ENCODE measurements around the gene ERBIN.

Gene ERBIN

GRCh38 chr5:66009277-66009676, 82.9 kb downstream of the ERBIN start:
- Histone ChIP-seq H3K27ac (ENCODE audit: low read depth, low read length, poor library complexity, severe bottlenecking) (no peak overlapping the region), H3K4me3 (ENCODE audit: low read depth, low read length, poor library complexity, severe bottlenecking) (no peak overlapping the region), H2AFZ (ENCODE audit: low read length) (no peak overlapping the region), H3F3A (ENCODE audit: insufficient read depth, low read length) (no peaks in the 10 kb centered on the region), H4K20me1 (ENCODE audit: insufficient read depth, low read length) (no peaks in the 10 kb centered on the region), H3K9me3 (ENCODE audit: low read length) (no peaks in the 10 kb centered on the region), H3K36me3 (ENCODE audit: insufficient read depth, low read length) (peaks cover 61% of the 10 kb centered on the region), H3K4me2 (ENCODE audit: low read length) (no peak overlapping the region), H3K79me2 (ENCODE audit: insufficient read depth, low read length) (peaks cover 12% of the 10 kb centered on the region), H3K27me3 (ENCODE audit: insufficient read depth, low read length) (no peaks in the 10 kb centered on the region), H3K4me1 (ENCODE audit: insufficient read depth, low read length, severe bottlenecking) (peaks cover 19% of the 10 kb centered on the region), H3K9ac (ENCODE audit: low read length) (no peak overlapping the region), H3K9me2 (ENCODE audit: low read depth, low read length) (no peaks in the 10 kb centered on the region)
- TF ChIP-seq CTCF (IDR thresholded peaks at IDR 0.05; ENCODE audit: low read length): no peak
- TF ChIP-seq EZH2 (IDR thresholded peaks at IDR 0.05; ENCODE audit: borderline replicate concordance, low read length): no peak

- Histone ChIP-seq H2AFZ (ENCODE audit: low read length) (no peak overlapping the region), H3K9ac (ENCODE audit: low read length) (no peak overlapping the region), H3K36me3 (ENCODE audit: insufficient read depth, low read length) (peaks cover 58% of the 10 kb centered on the region), H3K27me3 (ENCODE audit: insufficient read depth, low read length) (no peaks in the 10 kb centered on the region), H3K9me3 (ENCODE audit: low read length) (no peaks in the 10 kb centered on the region), H3K27ac (ENCODE audit: low read depth, low read length, poor library complexity, severe bottlenecking) (no peak overlapping the region), H3K9me2 (ENCODE audit: low read depth, low read length) (no peaks in the 10 kb centered on the region), H4K20me1 (ENCODE audit: insufficient read depth, low read length) (no peaks in the 10 kb centered on the region), H3K4me2 (ENCODE audit: low read length) (no peak overlapping the region), H3K79me2 (ENCODE audit: insufficient read depth, low read length) (peaks cover 12% of the 10 kb centered on the region), H3F3A (ENCODE audit: insufficient read depth, low read length) (no peaks in the 10 kb centered on the region), H3K4me1 (ENCODE audit: insufficient read depth, low read length, severe bottlenecking) (peaks cover 19% of the 10 kb centered on the region), H3K4me3 (ENCODE audit: low read depth, low read length, poor library complexity, severe bottlenecking) (no peak overlapping the region)
- TF ChIP-seq CTCF (IDR thresholded peaks at IDR 0.05; ENCODE audit: low read length) (no peak), EZH2 (IDR thresholded peaks at IDR 0.05; ENCODE audit: borderline replicate concordance, low read length) (no peak)
These were observed 84.1 kb downstream of the ERBIN start for GRCh38 chr5:66010476-66010875.

GRCh38 chr5:66012271-66012670, 85.9 kb downstream of the ERBIN start:
- H3F3A ChIP-seq (ENCODE audit: insufficient read depth, low read length): no peaks in the 10 kb centered on the region
- H3K27ac ChIP-seq (ENCODE audit: low read depth, low read length, poor library complexity, severe bottlenecking): no peak overlapping the region
- peaks cover 12% of the 10 kb centered on the region for H3K79me2 ChIP-seq (ENCODE audit: insufficient read depth, low read length)
- H3K4me2 ChIP-seq (ENCODE audit: low read length): no peak overlapping the region
- H3K27me3 ChIP-seq (ENCODE audit: insufficient read depth, low read length): no peaks in the 10 kb centered on the region
- H3K36me3 ChIP-seq (ENCODE audit: insufficient read depth, low read length): peaks cover 75% of the 10 kb centered on the region
- H3K9ac ChIP-seq (ENCODE audit: low read length): no peak overlapping the region
- H3K9me3 ChIP-seq (ENCODE audit: low read length): no peaks in the 10 kb centered on the region
- peaks cover 19% of the 10 kb centered on the region for H3K4me1 ChIP-seq (ENCODE audit: insufficient read depth, low read length, severe bottlenecking)
- TF ChIP-seq CTCF (IDR thresholded peaks at IDR 0.05; ENCODE audit: low read length) (no peak), EZH2 (IDR thresholded peaks at IDR 0.05; ENCODE audit: borderline replicate concordance, low read length) (no peak)
- H3K9me2 ChIP-seq (ENCODE audit: low read depth, low read length): no peaks in the 10 kb centered on the region
- H3K4me3 ChIP-seq (ENCODE audit: low read depth, low read length, poor library complexity, severe bottlenecking): no peak overlapping the region
- H2AFZ ChIP-seq (ENCODE audit: low read length): no peak overlapping the region
- H4K20me1 ChIP-seq (ENCODE audit: insufficient read depth, low read length): no peaks in the 10 kb centered on the region

Data from OCI-LY1 (cell line).